Measurements from ENCODE around the gene PKP2. TPM values are rescaled to one million over a fixed set of nuclear protein-coding genes. Genes with fewer than 3 reads are reported as not detected.

Gene PKP2
- total and polyA plus RNA-seq, 2 of the 8 experiments (the other 6 are each of a cell fraction or from before 2014, with no cell fraction given), result 9.6 to 44.8 TPM

GRCh38 chr12:32889011-32889760 lies 7.4 kb downstream of the PKP2 start:
- Histone ChIP-seq H3K56ac (replicated peaks; ENCODE audit: insufficient read length, low read depth, low read length) (no peak overlapping the region), H4K91ac (replicated peaks; ENCODE audit: insufficient read length, low read length) (no peak overlapping the region), H3K27ac (ENCODE audit: low read depth, low read length) (no peak overlapping the region), H3K4me2 (ENCODE audit: insufficient read depth in 1 of 2, low read depth in 2 of 2, low read length in 2 of 2) (no peak overlapping the region), H3K36me3 (ENCODE audit: control insufficient read depth in 2 of 4, insufficient read depth in 4 of 4, low read length in 3 of 4) (no peaks in the 10 kb centered on the region; a peak in 1 of 8 replicates), H4K20me1 (replicated peaks in 1 of 2; ENCODE audit: control insufficient read depth in 1 of 2, insufficient read depth in 2 of 2, low read length in 2 of 2) (no peaks in the 10 kb centered on the region), H3K23me2 (ENCODE audit: low read depth, low read length) (no peaks in the 10 kb centered on the region; the same call in 1 of the 2 replicates), H3K79me1 (ENCODE audit: low read depth, low read length) (0 out of 2 replicates have a peak, but pooled peaks cover 2% of the 10 kb centered on the region), H2BK15ac (ENCODE audit: low read length) (no peak overlapping the region), H2AFZ (ENCODE audit: low read length) (no peak overlapping the region), H3K27me3 (replicated peaks in 1 of 4; ENCODE audit: control insufficient read depth in 3 of 4, extremely low read depth in 1 of 4, insufficient read depth in 3 of 4, low read length in 3 of 4) (no peaks in the 10 kb centered on the region), H4K5ac (ENCODE audit: insufficient read length, low read depth, low read length) (peak overlapping the region; percentile 36), H3K4me1 (replicated peaks in 1 of 4; ENCODE audit: control insufficient read depth in 3 of 4, insufficient read depth in 4 of 4, low read length in 3 of 4) (peaks cover 5 to 21% (median 11%) of the 10 kb centered on the region in 4 experiments; a peak in 6 of 7 replicates), H3K79me2 (ENCODE audit: control insufficient read depth in 1 of 2, insufficient read depth in 2 of 2, low read length in 2 of 2) (peaks cover 0 to 32% of the 10 kb centered on the region in 2 experiments; a peak in 3 of 4 replicates), H4K8ac (ENCODE audit: extremely low read depth, insufficient read depth, low read length) (no peak overlapping the region), H3K23ac (ENCODE audit: insufficient read length) (no peak overlapping the region), H2BK12ac (ENCODE audit: low read depth, low read length) (no peak overlapping the region), H3K4me3 (ENCODE audit: extremely low read depth in 1 of 4, insufficient read depth in 2 of 4, low read depth in 3 of 4, low read length in 4 of 4) (no peak overlapping the region), H2BK120ac (replicated peaks; ENCODE audit: low read depth, low read length) (no peak overlapping the region), H2BK20ac (ENCODE audit: low read length) (no peak overlapping the region), H2BK5ac (ENCODE audit: low read depth, low read length) (no peak overlapping the region), H3K18ac (ENCODE audit: extremely low read depth, low read length) (no peak overlapping the region), H3K9me3 (ENCODE audit: insufficient read depth in 2 of 2, low read depth in 1 of 2, low read length in 1 of 2) (no peaks in the 10 kb centered on the region), H3K4ac (replicated peaks; ENCODE audit: insufficient read length, low read depth, low read length) (no peak overlapping the region), H3K9ac (replicated peaks in 1 of 4; ENCODE audit: extremely low read depth in 1 of 4, low read depth in 3 of 4, low read length in 3 of 4) (no peak overlapping the region), H2AK5ac (ENCODE audit: low read depth, low read length) (no peak overlapping the region), H3K14ac (ENCODE audit: insufficient read length) (no peak overlapping the region)
- ChIA-PET POLR2A (ENCODE audit: partially characterized antibody) (no interaction called here), CTCF (ENCODE audit: partially characterized antibody) (no interaction called here)
- no peak for DNase-seq (ENCODE audit: low read depth in 1 of 2, low spot score in 2 of 2)
- TF ChIP-seq HDAC2 (IDR thresholded peaks at IDR 0.05; ENCODE audit: borderline replicate concordance in 1 of 2, low read depth in 2 of 2, low read length in 2 of 2), result no peak
- no peak for FAIRE-seq
- 85% methylated on average over 5 of the region's 5 CpGs; no CpG with 5 or more reads in 1 of the 2 experiments for WGBS, 2 experiments (ENCODE audit: extremely low coverage in 1 of 2, insufficient coverage in 1 of 2, insufficient read length in 1 of 2, insufficient replicate concordance in 2 of 2, low coverage in 1 of 2, low lambda C conversion rate in 2 of 2, missing lambda C conversion rate in 1 of 2)
